Measurements from ENCODE around the gene ZSCAN20.

Gene ZSCAN20

GRCh38 chr1:33532250-33532649 lies 59.8 kb downstream of the ZSCAN20 start:
- DNase-seq (ENCODE audit: low read depth, low spot score): no peak

DNA sequence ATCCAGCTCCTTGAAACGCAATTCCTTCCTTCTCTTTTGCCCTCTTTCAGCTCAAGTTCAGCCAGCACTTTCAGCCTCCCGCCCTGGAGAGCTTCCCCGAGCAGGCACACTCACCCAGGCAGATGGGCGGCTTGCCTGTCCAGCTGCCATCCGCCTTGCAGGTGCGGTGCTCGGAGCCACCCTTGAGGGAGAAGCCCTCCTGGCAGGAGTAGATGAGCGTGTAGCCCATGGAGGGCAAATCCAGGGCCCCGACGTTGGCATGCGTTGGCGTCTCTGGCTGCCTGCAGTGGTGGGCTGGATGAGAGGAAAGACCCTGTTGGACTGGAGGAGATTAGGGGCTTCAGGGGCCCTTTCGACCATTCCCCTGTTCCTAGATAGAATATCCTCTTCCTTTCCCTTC lies 60.5 kb downstream of the ZSCAN20 start:
- no peak for DNase-seq (ENCODE audit: low read depth, low spot score)

DNA sequence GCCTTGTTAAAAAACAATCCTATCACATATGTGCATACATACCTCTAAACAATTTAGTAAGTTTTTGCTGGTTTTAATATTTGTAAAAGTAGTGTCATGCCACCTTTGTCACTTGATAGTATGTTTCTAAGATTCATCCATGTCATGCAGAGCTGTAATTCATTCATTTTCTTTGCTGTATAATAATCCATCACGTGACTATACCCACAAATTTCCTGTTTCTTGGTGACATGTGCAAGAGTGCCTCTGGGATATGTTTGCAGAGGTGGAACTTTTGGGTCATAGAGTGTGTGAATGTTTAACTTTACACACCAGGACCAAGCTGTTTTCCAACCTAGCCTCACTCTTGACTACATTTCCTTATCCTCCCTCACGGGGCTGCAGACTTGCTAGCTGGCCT lies 62.9 kb downstream of the ZSCAN20 start:
- no peak for DNase-seq (ENCODE audit: low read depth, low spot score)

GRCh38 chr1:33537885-33538284 lies 65.4 kb downstream of the ZSCAN20 start:
- DNase-seq (ENCODE audit: low read depth, low spot score): no peak

DNA sequence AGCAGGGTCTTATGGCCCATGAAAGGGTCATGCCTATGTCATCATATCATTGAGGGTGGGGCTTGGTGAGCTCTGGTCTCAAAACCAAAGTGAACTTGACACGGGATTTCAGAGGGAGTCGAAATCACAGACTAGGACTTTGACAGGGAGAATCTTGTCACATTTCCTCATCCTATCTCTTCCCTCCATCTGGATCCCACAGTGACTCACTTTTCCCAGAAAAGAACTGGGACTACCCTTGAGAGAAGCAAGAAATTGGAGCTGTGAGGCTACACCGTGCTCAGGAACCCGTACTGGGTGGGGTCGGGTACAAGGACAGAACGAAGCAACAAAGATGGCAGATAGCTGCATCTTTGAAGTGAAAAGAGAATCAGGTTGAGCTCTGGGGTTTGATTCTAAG lies 69.5 kb downstream of the ZSCAN20 start:
- DNase-seq (ENCODE audit: low read depth, low spot score): no peak

Measured in smooth muscle cell of the brain vasculature (primary cell).